Sigmoid colon (tissue), 7 donors: ENCODE data around the gene ACYP2. TPM values are rescaled to one million over a fixed set of nuclear protein-coding genes. Genes with fewer than 3 reads are reported as not detected.

Experiments used
- DNase-seq: peaks from one replicate; pipeline ENCODE4 v3.0.0-alpha.2; 2019
- H3K27ac ChIP-seq, 4 donors: fragments of 200-600 bp; sonication (generic); one replicate each; pipeline ENCODE4 v1.5.1; 2016 to 2019; ENCODE audit warnings: mild to moderate bottlenecking in 1 of 4
- H3K27me3 ChIP-seq, 3 donors: fragments of 200-600 bp; sonication (generic); one replicate each; pipeline ENCODE4 v1.5.1; 2019; ENCODE audit warnings: mild to moderate bottlenecking in 1 of 3
- H3K36me3 ChIP-seq, 4 donors: fragments of 200-600 bp; sonication (generic); one replicate each; pipeline ENCODE4 v1.5.1; 2016 to 2019
- H3K4me1 ChIP-seq, 4 donors: fragments of 200-600 bp; sonication (generic); one replicate each; pipeline ENCODE4 v1.5.1; 2017 to 2019
- H3K4me3 ChIP-seq, 4 donors: fragments of 200-600 bp; sonication (generic); one replicate each; pipeline ENCODE4 v1.5.1; 2017 to 2019; ENCODE audit warnings: mild to moderate bottlenecking in 2 of 4, moderate library complexity in 1 of 4
- H3K9me3 ChIP-seq, 4 donors: fragments of 200-600 bp in 3 of 4; sonication (generic) in 3 of 4; one replicate each; pipeline versions ENCODE4 v1.5.1 to v1.6.1; 2013 to 2019
- CTCF ChIP-seq, 4 experiments: fragments of 450-650 bp in 3 of 4; fragments of 200-600 bp in 1 of 4; IDR thresholded peaks; one replicate each; pipeline ENCODE4 v1.5.1; 2016 to 2019; ENCODE audit warnings: antibody characterized with exemption in 4 of 4, mild to moderate bottlenecking in 3 of 4, moderate library complexity in 2 of 4
- EP300 ChIP-seq, 4 donors: sonication (generic); formaldehyde crosslinking; IDR thresholded peaks; one replicate each; pipeline ENCODE4 v1.6.1; 2017; ENCODE audit warnings: antibody characterized with exemption in 4 of 4
- POLR2A ChIP-seq, 2 donors: fragments of 450-650 bp; IDR thresholded peaks; one replicate each; pipeline ENCODE4 v1.6.1; 2016; ENCODE audit warnings: antibody characterized with exemption in 2 of 2, mild to moderate bottlenecking in 2 of 2, moderate library complexity in 2 of 2
- POLR2AphosphoS5 ChIP-seq, 4 donors: sonication (generic); formaldehyde crosslinking; IDR thresholded peaks; one replicate each; pipeline ENCODE4 v1.6.1; 2017; ENCODE audit warnings: antibody characterized with exemption in 4 of 4
- WGBS, 2 donors: extraction: QIAGEN DNeasy Blood & Tissue Kit; methylation state at CpG; one replicate each; pipeline ENCODE4 v1.1.7; 2013; 5-methylcytosine and 5-hydroxymethylcytosine counted together
- intact Hi-C: fragments of 100-400 bp; cut with DNase I; formaldehyde crosslinking; loops from one replicate; pipeline ENCODE4 v1.15.1; 2023
- polyA plus RNA-seq, 3 donors: library from polyadenylated mRNA; stranded (reverse); fragments of 200-250 nt; gene quantifications; one replicate each; pipeline ENCODE4 v1.2.3, GENCODE V29; 2013
- total RNA-seq, 4 donors: library from RNA; depleted of rRNA; stranded (reverse); fragments of >200 nt; gene quantifications; one replicate each; pipeline ENCODE4 v1.1.0, GENCODE V29; 2016
- donor health status: healthy with polysubstance abuse.
- donor health status: Bipolar disorder and iron deficiency.
- donor health status: healthy.

The ACYP2 gene
- total and polyA plus RNA-seq, 7 donors, result 13.2 to 32.0 (median 19.8) TPM

GRCh38 chr2:54258166-54258565, 142.8 kb downstream of the ACYP2 start:
- TF ChIP-seq EP300 (IDR thresholded peaks at IDR 0.05), result no peak
- no peak for TF ChIP-seq POLR2A (IDR thresholded peaks at IDR 0.05)
- no peak for TF ChIP-seq CTCF (IDR thresholded peaks at IDR 0.05)
- TF ChIP-seq POLR2AphosphoS5 (IDR thresholded peaks at IDR 0.05), result no peak

GRCh38 chr2:54259413-54260240, 144.2 kb downstream of the ACYP2 start:
- H3K36me3 ChIP-seq, result no peaks in the 10 kb centered on the region
- TF ChIP-seq CTCF (IDR thresholded peaks at IDR 0.05) (no peak), POLR2A (IDR thresholded peaks at IDR 0.05) (no peak), EP300 (IDR thresholded peaks at IDR 0.05) (no peak), POLR2AphosphoS5 (IDR thresholded peaks at IDR 0.05) (no peak)
- H3K4me3 ChIP-seq, result no peak overlapping the region
- H3K27me3 ChIP-seq, result no peaks in the 10 kb centered on the region
- no peak overlapping the region for H3K27ac ChIP-seq
- no peak for DNase-seq
- peaks cover 0 to 9% (median 0%) of the 10 kb centered on the region in 4 donors for H3K4me1 ChIP-seq
- intact Hi-C loops, result no loop called here
- WGBS, 2 donors, result 88% methylated on average over 6 of the region's 6 CpGs
- H3K9me3 ChIP-seq, result no peaks in the 10 kb centered on the region

More at GRCh38 chr2:54258166-54258565, 142.8 kb downstream of the ACYP2 start:
- Histone ChIP-seq H3K27ac (no peak overlapping the region), H3K27me3 (no peaks in the 10 kb centered on the region), H3K9me3 (no peaks in the 10 kb centered on the region), H3K4me3 (no peak overlapping the region), H3K36me3 (no peaks in the 10 kb centered on the region), H3K4me1 (peaks cover 0 to 9% (median 0%) of the 10 kb centered on the region in 4 donors)
- intact Hi-C loops, result no loop called here
- no peak for DNase-seq
- WGBS, 2 donors, result 79 to 88% methylated on average over 2 of the region's 2 CpGs

GRCh38 chr2:54260241-54260595, 144.8 kb downstream of the ACYP2 start:
- H3K36me3 ChIP-seq, result no peaks in the 10 kb centered on the region
- H3K4me3 ChIP-seq, result no peak overlapping the region
- 96 to 97% methylated on average over 2 of the region's 2 CpGs for WGBS, 2 donors

GRCh38 chr2:54261537-54261936, 146.1 kb downstream of the ACYP2 start:
- H3K27ac ChIP-seq, result no peak overlapping the region
- H3K9me3 ChIP-seq, result no peaks in the 10 kb centered on the region
- no peak for TF ChIP-seq CTCF (IDR thresholded peaks at IDR 0.05)
- TF ChIP-seq EP300 (IDR thresholded peaks at IDR 0.05), result no peak
- TF ChIP-seq POLR2A (IDR thresholded peaks at IDR 0.05), result no peak
- no peak for TF ChIP-seq POLR2AphosphoS5 (IDR thresholded peaks at IDR 0.05)
- DNase-seq, result no peak
- intact Hi-C loops, result no loop called here
- no peaks in the 10 kb centered on the region for H3K27me3 ChIP-seq
- WGBS, 2 donors, result 18 to 58% methylated on average over 2 of the region's 2 CpGs
- H3K4me1 ChIP-seq, result peaks cover 0 to 9% (median 0%) of the 10 kb centered on the region in 4 donors
- no peak overlapping the region for H3K4me3 ChIP-seq
- no peaks in the 10 kb centered on the region for H3K36me3 ChIP-seq

More at GRCh38 chr2:54260241-54260595, 144.8 kb downstream of the ACYP2 start:
- no peak for TF ChIP-seq CTCF (IDR thresholded peaks at IDR 0.05)
- TF ChIP-seq POLR2AphosphoS5 (IDR thresholded peaks at IDR 0.05), result no peak
- TF ChIP-seq EP300 (IDR thresholded peaks at IDR 0.05), result no peak
- no peak for TF ChIP-seq POLR2A (IDR thresholded peaks at IDR 0.05)
- DNase-seq, result no peak
- no peak overlapping the region for H3K27ac ChIP-seq
- no peaks in the 10 kb centered on the region for H3K9me3 ChIP-seq
- H3K4me1 ChIP-seq, result peaks cover 0 to 9% (median 0%) of the 10 kb centered on the region in 4 donors
- no peaks in the 10 kb centered on the region for H3K27me3 ChIP-seq
- intact Hi-C loops, result no loop called here
